Activated CD4-positive, alpha-beta T cell treated with anti-CD3 and anti-CD28 coated beads for 36 hours (primary cell): ENCODE data around the gene TPPP. TPM values are rescaled to one million over a fixed set of nuclear protein-coding genes. Genes with fewer than 3 reads are reported as not detected.
"Not testable (repeated sequence)": the region's sequence is repeated elsewhere in the genome, so short reads cannot be mapped to it uniquely, and the experiment has no call there.

Experiments used
- ATAC-seq: fragments of 200-7000 bp; cut with Tn5 transposase; one replicate; pipeline ENCODE4 v1.10.0; 2021; ENCODE audit warnings: mild to moderate bottlenecking, moderate library complexity
- CTCF ChIA-PET: fragments of 350-600 bp; sonication (Branson Sonifier 250); formaldehyde crosslinking; loops from one replicate; lab custom pipeline; 2021; ENCODE audit warnings: antibody characterized with exemption; lab: Charles Lee
- POLR2A ChIA-PET: fragments of 350-600 bp; sonication (Branson Sonifier 250); formaldehyde crosslinking; loops from one replicate; lab custom pipeline; 2021; ENCODE audit warnings: antibody characterized with exemption, inconsistent platforms; lab: Charles Lee
- DNase-seq: peaks from one replicate; pipeline ENCODE4 v3.0.0-alpha.2; 2020
- H3K27ac Mint-ChIP-seq: one replicate; pipeline ENCODE4 v1.8.0; 2021; ENCODE audit warnings: mixed read lengths
- H3K27me3 Mint-ChIP-seq: one replicate; pipeline ENCODE4 v1.8.0; 2021; ENCODE audit warnings: mixed read lengths
- H3K36me3 Mint-ChIP-seq: one replicate; pipeline ENCODE4 v1.8.0; 2021; ENCODE audit warnings: low read depth, mixed read lengths
- H3K4me1 Mint-ChIP-seq: one replicate; pipeline ENCODE4 v1.8.0; 2021; ENCODE audit warnings: mixed read lengths
- H3K4me3 Mint-ChIP-seq: one replicate; pipeline ENCODE4 v1.8.0; 2021; ENCODE audit warnings: mild to moderate bottlenecking, moderate library complexity, mixed read lengths
- H3K9me3 Mint-ChIP-seq: one replicate; pipeline ENCODE4 v1.8.0; 2021; ENCODE audit warnings: low read depth, mixed read lengths
- intact Hi-C, 2 experiments: fragments of 100-400 bp; cut with DNase I in 1 of 2; cut with micrococcal nuclease in 1 of 2; formaldehyde crosslinking; loops; one replicate each; pipeline versions ENCODE4 v1.14.2 to v1.15.1; 2022 to 2024; cut with DNase I, micrococcal nuclease
- total RNA-seq, 2 experiments: library from RNA; stranded (reverse); gene quantifications; one replicate each; pipeline ENCODE4 v1.2.3, GENCODE V29; 2021

The TPPP gene
- total RNA-seq, 2 experiments from 2014 or later = 0.21 TPM

- DNase-seq = not testable (repeated sequence)
Measured at GRCh38 chr5:714215-715118, 21.3 kb upstream of the TPPP start.

GRCh38 chr5:713686-714085, 20.5 kb upstream of the TPPP start:
- intact Hi-C loops, CTCF ChIA-PET, POLR2A ChIA-PET, H3K9me3 Mint-ChIP-seq, ATAC-seq, H3K27ac Mint-ChIP-seq, H3K4me1 Mint-ChIP-seq, H3K4me3 Mint-ChIP-seq, H3K36me3 Mint-ChIP-seq, DNase-seq: not testable (repeated sequence)
- peaks cover 20% of the 10 kb centered on the region for H3K27me3 Mint-ChIP-seq

More at GRCh38 chr5:714215-715118, 21.3 kb upstream of the TPPP start:
- H3K9me3 Mint-ChIP-seq, H3K27ac Mint-ChIP-seq, intact Hi-C loops, POLR2A ChIA-PET, H3K4me1 Mint-ChIP-seq, CTCF ChIA-PET, ATAC-seq, H3K4me3 Mint-ChIP-seq, H3K36me3 Mint-ChIP-seq: not testable (repeated sequence)
- H3K27me3 Mint-ChIP-seq = peaks cover 21% of the 10 kb centered on the region

- POLR2A ChIA-PET, H3K4me3 Mint-ChIP-seq, H3K4me1 Mint-ChIP-seq, CTCF ChIA-PET, H3K36me3 Mint-ChIP-seq, H3K9me3 Mint-ChIP-seq, ATAC-seq, intact Hi-C loops, H3K27ac Mint-ChIP-seq, H3K27me3 Mint-ChIP-seq, DNase-seq: not testable (repeated sequence)
Measured at GRCh38 chr5:708848-709517, 15.8 kb upstream of the TPPP start.

GRCh38 chr5:708374-708773, 15.2 kb upstream of the TPPP start:
- H3K27ac Mint-ChIP-seq, POLR2A ChIA-PET, CTCF ChIA-PET, intact Hi-C loops, H3K27me3 Mint-ChIP-seq, H3K4me3 Mint-ChIP-seq, DNase-seq, H3K4me1 Mint-ChIP-seq, ATAC-seq, H3K9me3 Mint-ChIP-seq, H3K36me3 Mint-ChIP-seq: not testable (repeated sequence)

- POLR2A ChIA-PET, H3K27ac Mint-ChIP-seq, CTCF ChIA-PET, H3K4me3 Mint-ChIP-seq, H3K36me3 Mint-ChIP-seq, DNase-seq, H3K4me1 Mint-ChIP-seq, ATAC-seq, H3K27me3 Mint-ChIP-seq, H3K9me3 Mint-ChIP-seq, intact Hi-C loops: not testable (repeated sequence)
Measured at GRCh38 chr5:706127-706526, 13.0 kb upstream of the TPPP start.

- H3K4me3 Mint-ChIP-seq, H3K27me3 Mint-ChIP-seq, H3K36me3 Mint-ChIP-seq, H3K4me1 Mint-ChIP-seq, ATAC-seq, H3K27ac Mint-ChIP-seq, CTCF ChIA-PET, POLR2A ChIA-PET, DNase-seq, H3K9me3 Mint-ChIP-seq: not testable (repeated sequence)
- intact Hi-C loops = loop anchor here in 1 of 2 experiments (2.0 kb wide), 1 partner anchor 92 kb away; no protein-coding TSS in a partner anchor
Measured at GRCh38 chr5:696753-697702, 3.9 kb upstream of the TPPP start.

GRCh38 chr5:696191-696590, 3.0 kb upstream of the TPPP start:
- CTCF ChIA-PET, ATAC-seq, POLR2A ChIA-PET, H3K9me3 Mint-ChIP-seq, H3K36me3 Mint-ChIP-seq, H3K27me3 Mint-ChIP-seq, DNase-seq, H3K27ac Mint-ChIP-seq, H3K4me3 Mint-ChIP-seq, H3K4me1 Mint-ChIP-seq: not testable (repeated sequence)
- intact Hi-C loops = loop anchor here in 1 of 2 experiments (2.0 kb wide), 1 partner anchor 93 kb away; no protein-coding TSS in a partner anchor

- DNase-seq, intact Hi-C loops, H3K36me3 Mint-ChIP-seq, H3K4me1 Mint-ChIP-seq, H3K9me3 Mint-ChIP-seq, H3K27me3 Mint-ChIP-seq, H3K27ac Mint-ChIP-seq, CTCF ChIA-PET, H3K4me3 Mint-ChIP-seq, ATAC-seq, POLR2A ChIA-PET: not testable (repeated sequence)
Measured at GRCh38 chr5:695475-695874, 2.3 kb upstream of the TPPP start.

GRCh38 chr5:694042-694431, 885 bp upstream of the TPPP start:
- DNase-seq, intact Hi-C loops, ATAC-seq, H3K9me3 Mint-ChIP-seq, H3K4me3 Mint-ChIP-seq, CTCF ChIA-PET, POLR2A ChIA-PET, H3K36me3 Mint-ChIP-seq, H3K4me1 Mint-ChIP-seq, H3K27ac Mint-ChIP-seq, H3K27me3 Mint-ChIP-seq: not testable (repeated sequence)

- POLR2A ChIA-PET, H3K9me3 Mint-ChIP-seq, H3K27me3 Mint-ChIP-seq, H3K27ac Mint-ChIP-seq, CTCF ChIA-PET, H3K4me1 Mint-ChIP-seq, DNase-seq, H3K36me3 Mint-ChIP-seq: not testable (repeated sequence)
- peak overlapping the region; percentile 19 for H3K4me3 Mint-ChIP-seq
- intact Hi-C loops = loop anchor here in 1 of 2 experiments (2.0 kb wide), 5 partner anchors 66 to 220 kb away; partner anchors contain the start of genes BRD9, CEP72, TRIP13 and ZDHHC11B
- ATAC-seq = peak; percentile 8
Measured at GRCh38 chr5:692529-693041, 567 bp downstream of the TPPP start.
